OCI-LY7 (cell line): Measurements from ENCODE around the gene MAGOH. TPM values are rescaled to one million over a fixed set of nuclear protein-coding genes. Genes with fewer than 3 reads are reported as not detected.
A peak's percentile ranks its signal among the peaks of the same experiment; 100 is the strongest.

Source experiments
- BruUV-seq: library from RNA; stranded (reverse); fragments of 400-500 nt; replicated peaks from 2 replicates; lab custom pipeline; 2021; lab: Mats Ljungman, UMichigan
- CTCF ChIA-PET: fragments of 300-600 bp; sonication (Branson Sonifier 250); formaldehyde crosslinking; loops from one replicate; lab custom pipeline; 2022; ENCODE audit warnings: antibody characterized with exemption; ENCODE audit not compliant: unreplicated experiment; lab: Charles Lee
- POLR2A ChIA-PET: fragments of 300-600 bp; sonication (Branson Sonifier 250); formaldehyde crosslinking; loops from one replicate; lab custom pipeline; 2022; ENCODE audit warnings: antibody characterized with exemption; lab: Charles Lee
- DNase-seq: peaks from one replicate; pipeline ENCODE4 v3.0.0-alpha.2; 2015; ENCODE audit warnings: low spot score
- H2AFZ ChIP-seq: fragments of 200-600 bp; sonication (generic), shearing (Covaris generic); 2 replicates; pipeline ENCODE4 v1.6.1; 2014; ENCODE audit warnings: mild to moderate bottlenecking, antibody characterized with exemption, low read length, moderate library complexity
- H3K27ac ChIP-seq: fragments of 200-600 bp; sonication (generic); 2 replicates; pipeline ENCODE4 v1.5.1; 2014; ENCODE audit warnings: mixed run types, low read depth, mild to moderate bottlenecking, moderate library complexity, low read length, inconsistent platforms; ENCODE audit not compliant: poor library complexity, severe bottlenecking
- H3K36me3 ChIP-seq: fragments of 200-600 bp; sonication (generic); 2 replicates; pipeline ENCODE4 v1.6.1; 2014; ENCODE audit warnings: mild to moderate bottlenecking, antibody characterized with exemption, low read length, moderate library complexity, mixed read lengths; ENCODE audit not compliant: insufficient read depth
- H3K4me1 ChIP-seq: fragments of 200-600 bp; sonication (generic); 2 replicates; pipeline ENCODE4 v1.5.1; 2014; ENCODE audit warnings: mild to moderate bottlenecking, low read length; ENCODE audit not compliant: insufficient read depth, poor library complexity, severe bottlenecking
- H3K4me2 ChIP-seq: fragments of 200-600 bp; sonication (generic); 2 replicates; pipeline ENCODE4 v1.6.1; 2014; ENCODE audit warnings: mild to moderate bottlenecking, low read length
- H3K4me3 ChIP-seq: fragments of 200-600 bp; sonication (generic); 2 replicates; pipeline ENCODE4 v1.5.1; 2014; ENCODE audit warnings: mild to moderate bottlenecking, low read depth, low read length; ENCODE audit not compliant: poor library complexity, severe bottlenecking
- H3K79me2 ChIP-seq: fragments of 200-600 bp; sonication (generic); 2 replicates; pipeline ENCODE4 v1.6.1; 2016; ENCODE audit warnings: low read depth, mild to moderate bottlenecking, low read length, moderate library complexity, mixed read lengths; ENCODE audit not compliant: insufficient read depth
- H3K9me2 ChIP-seq: fragments of 200-600 bp; sonication (generic); 2 replicates; pipeline ENCODE4 v1.6.1; 2016; ENCODE audit warnings: mild to moderate bottlenecking, low read length, mixed read lengths; ENCODE audit not compliant: insufficient read depth
- H3K9me3 ChIP-seq: fragments of 200-600 bp; sonication (generic); 2 replicates; pipeline ENCODE4 v1.6.1; 2014; ENCODE audit warnings: mild to moderate bottlenecking, mixed run types, low read length, mixed read lengths
- H4K20me1 ChIP-seq: fragments of 200-600 bp; sonication (generic); 2 replicates; pipeline ENCODE4 v1.6.1; 2014; ENCODE audit warnings: mild to moderate bottlenecking, antibody characterized with exemption, low read length, moderate library complexity, mixed read lengths; ENCODE audit not compliant: insufficient read depth
- CTCF ChIP-seq: fragments of 200-600 bp; sonication (generic); conservative IDR thresholded peaks from 2 replicates; pipeline ENCODE4 v1.5.1; 2014; ENCODE audit warnings: mild to moderate bottlenecking, antibody characterized with exemption, low read length, moderate library complexity, mixed read lengths
- EZH2phosphoT487 ChIP-seq: fragments of 200-600 bp; sonication (generic); IDR thresholded peaks from 2 replicates; pipeline ENCODE4 v1.6.1; 2018; ENCODE audit warnings: low read depth, borderline replicate concordance, mild to moderate bottlenecking, mixed run types, antibody characterized with exemption, low read length, moderate library complexity, mixed read lengths
- intact Hi-C: fragments of 100-400 bp; cut with micrococcal nuclease; formaldehyde crosslinking; loops from one replicate; pipeline ENCODE4 v1.10.0; 2022; ENCODE audit not compliant: unreplicated experiment
- total RNA-seq, 2 experiments: library from RNA; depleted of rRNA in 1 of 2; stranded (reverse); fragments of >200 nt in 1 of 2; shearing (Covaris generic) in 1 of 2; gene quantifications; 2 replicates each; pipeline ENCODE4 v1.2.3, GENCODE V29; 2014 to 2022

Gene MAGOH
- total RNA-seq, 2 experiments from 2014 or later = 87.3 to 98.3 TPM

GRCh38 chr1:53182111-53182593 is 56.2 kb downstream of the MAGOH start:
- H3K4me1 ChIP-seq = peaks cover 3% of the 10 kb centered on the region
- intact Hi-C loops = loop anchor here (1.0 to 5.0 kb wide), 3 partner anchors 170 to 481 kb away; no protein-coding TSS in a partner anchor
- no peak overlapping the region for H3K27ac ChIP-seq
- H3K79me2 ChIP-seq = no peaks in the 10 kb centered on the region
- no peaks in the 10 kb centered on the region for H3K36me3 ChIP-seq
- no peak overlapping the region for H2AFZ ChIP-seq
- no peaks in the 10 kb centered on the region for H3K9me2 ChIP-seq
- H3K4me2 ChIP-seq = no peak overlapping the region
- H3K4me3 ChIP-seq = no peak overlapping the region
- TF ChIP-seq EZH2phosphoT487 (no peak), CTCF (peak; percentile 97)
- BruUV-seq = no TSS peak
- CTCF ChIA-PET = interaction anchor here (0.9 kb wide), 1 partner anchor 52 kb away, joined by 3 read pairs; no protein-coding TSS in a partner anchor
- H4K20me1 ChIP-seq = no peaks in the 10 kb centered on the region
- POLR2A ChIA-PET = interaction anchor here (0.6 kb wide), 1 partner anchor 169 kb away, joined by 3 read pairs; no protein-coding TSS in a partner anchor
- peak; percentile 82 for DNase-seq
- H3K9me3 ChIP-seq = no peaks in the 10 kb centered on the region

- Histone ChIP-seq H3K79me2 (no peaks in the 10 kb centered on the region), H3K4me2 (no peak overlapping the region), H2AFZ (no peak overlapping the region), H3K27ac (no peak overlapping the region), H4K20me1 (no peaks in the 10 kb centered on the region), H3K9me2 (no peaks in the 10 kb centered on the region), H3K36me3 (no peaks in the 10 kb centered on the region), H3K9me3 (no peaks in the 10 kb centered on the region), H3K4me3 (no peak overlapping the region), H3K4me1 (peaks cover 3% of the 10 kb centered on the region)
- CTCF ChIA-PET = no interaction called here
- intact Hi-C loops = loop anchor here (5.0 kb wide), 1 partner anchor 169 kb away; no protein-coding TSS in a partner anchor
- POLR2A ChIA-PET = interaction anchor here (0.6 to 0.7 kb wide), 2 partner anchors 126 to 154 kb away, joined by 3 to 8 read pairs; no protein-coding TSS in a partner anchor
- DNase-seq = no peak
- TF ChIP-seq EZH2phosphoT487 = no peak
- TF ChIP-seq CTCF = no peak
- BruUV-seq = no TSS peak
These were observed 57.4 kb downstream of the MAGOH start for GRCh38 chr1:53180951-53181350.

- BruUV-seq = no TSS peak
- no peak for DNase-seq
- H3K9me2 ChIP-seq = no peaks in the 10 kb centered on the region
- intact Hi-C loops = loop anchor here (5.0 kb wide), 1 partner anchor 168 kb away; no protein-coding TSS in a partner anchor
- no peak for TF ChIP-seq CTCF
- no peak overlapping the region for H2AFZ ChIP-seq
- H3K79me2 ChIP-seq = no peaks in the 10 kb centered on the region
- ChIA-PET CTCF (no interaction called here), POLR2A (no interaction called here)
- no peak overlapping the region for H3K27ac ChIP-seq
- no peaks in the 10 kb centered on the region for H3K9me3 ChIP-seq
- no peaks in the 10 kb centered on the region for H3K36me3 ChIP-seq
- no peak overlapping the region for H3K4me2 ChIP-seq
- H4K20me1 ChIP-seq = no peaks in the 10 kb centered on the region
- no peak overlapping the region for H3K4me3 ChIP-seq
- H3K4me1 ChIP-seq = no peaks in the 10 kb centered on the region
These were observed 58.1 kb downstream of the MAGOH start for GRCh38 chr1:53180226-53180625.
